SK-N-SH treated with all-trans-retinoic acid at 6 μM for 48 hours (cell line): Measurements from ENCODE around the gene CCRL2.

ENCODE experiments used
- ARNTL ChIP-seq: fragments of 450-650 bp; formaldehyde crosslinking; IDR thresholded peaks from 2 replicates; pipeline ENCODE4 v1.5.0; 2020; ENCODE audit warnings: low read depth, mild to moderate bottlenecking, moderate library complexity, borderline replicate concordance
- BACH2 ChIP-seq: fragments of 250-450 bp; sonication (Bioruptor Pico); IDR thresholded peaks from 2 replicates; pipeline ENCODE4 v1.9.0; 2021; ENCODE audit warnings: mild to moderate bottlenecking, borderline replicate concordance
- CREB5 ChIP-seq: fragments of 250-450 bp; sonication (Bioruptor Pico); IDR thresholded peaks from 2 replicates; pipeline ENCODE4 v1.5.1; 2020; ENCODE audit warnings: low read depth, mild to moderate bottlenecking, moderate library complexity
- ESRRG ChIP-seq: fragments of 250-450 bp; sonication (Bioruptor Pico); IDR thresholded peaks from 2 replicates; pipeline ENCODE4 v1.6.1; 2021; ENCODE audit warnings: mild to moderate bottlenecking
- PPARA ChIP-seq: fragments of 250-450 bp; sonication (Bioruptor Pico); IDR thresholded peaks from 2 replicates; pipeline ENCODE4 v1.5.0; 2020; ENCODE audit warnings: mild to moderate bottlenecking, borderline replicate concordance
- SNAI2 ChIP-seq: fragments of 250-450 bp; sonication (Bioruptor Pico); IDR thresholded peaks from 2 replicates; pipeline ENCODE4 v1.5.0; 2020; ENCODE audit warnings: mild to moderate bottlenecking, moderate library complexity
- ZFP30 ChIP-seq: fragments of 450-650 bp; formaldehyde crosslinking; IDR thresholded peaks from 2 replicates; pipeline ENCODE4 v1.5.0; 2022; ENCODE audit warnings: mild to moderate bottlenecking, moderate library complexity
- ZNF565 ChIP-seq: fragments of 450-650 bp; formaldehyde crosslinking; conservative IDR thresholded peaks from 2 replicates; pipeline ENCODE4 v1.5.0; 2020; ENCODE audit warnings: low read depth, mild to moderate bottlenecking, moderate library complexity
- ZNF70 ChIP-seq: fragments of 450-650 bp; formaldehyde crosslinking; IDR thresholded peaks from 2 replicates; pipeline ENCODE4 v1.5.0; 2020; ENCODE audit warnings: mild to moderate bottlenecking, moderate library complexity
- TF ChIP-seq, protein P1 (sequence below): fragments of 250-450 bp; sonication (Bioruptor Pico); IDR thresholded peaks from 2 replicates; pipeline ENCODE4 v1.8.0; 2021; ENCODE audit warnings: low read depth, mild to moderate bottlenecking, moderate library complexity, borderline replicate concordance
- TF ChIP-seq, protein P2 (sequence below): fragments of 250-450 bp; sonication (Bioruptor Pico); IDR thresholded peaks from 2 replicates; pipeline ENCODE4 v1.8.0; 2020; ENCODE audit warnings: mild to moderate bottlenecking, moderate library complexity, borderline replicate concordance
- TF ChIP-seq, protein P3 (sequence below): fragments of 250-450 bp; sonication (Bioruptor Pico); IDR thresholded peaks from 2 replicates; pipeline ENCODE4 v1.5.0; 2020; ENCODE audit warnings: mild to moderate bottlenecking, moderate library complexity
- TF ChIP-seq, protein P4 (sequence below): fragments of 250-450 bp; sonication (Bioruptor Pico); IDR thresholded peaks from 2 replicates; pipeline ENCODE4 v1.5.1; 2021; ENCODE audit warnings: mild to moderate bottlenecking, moderate library complexity

DNA sequence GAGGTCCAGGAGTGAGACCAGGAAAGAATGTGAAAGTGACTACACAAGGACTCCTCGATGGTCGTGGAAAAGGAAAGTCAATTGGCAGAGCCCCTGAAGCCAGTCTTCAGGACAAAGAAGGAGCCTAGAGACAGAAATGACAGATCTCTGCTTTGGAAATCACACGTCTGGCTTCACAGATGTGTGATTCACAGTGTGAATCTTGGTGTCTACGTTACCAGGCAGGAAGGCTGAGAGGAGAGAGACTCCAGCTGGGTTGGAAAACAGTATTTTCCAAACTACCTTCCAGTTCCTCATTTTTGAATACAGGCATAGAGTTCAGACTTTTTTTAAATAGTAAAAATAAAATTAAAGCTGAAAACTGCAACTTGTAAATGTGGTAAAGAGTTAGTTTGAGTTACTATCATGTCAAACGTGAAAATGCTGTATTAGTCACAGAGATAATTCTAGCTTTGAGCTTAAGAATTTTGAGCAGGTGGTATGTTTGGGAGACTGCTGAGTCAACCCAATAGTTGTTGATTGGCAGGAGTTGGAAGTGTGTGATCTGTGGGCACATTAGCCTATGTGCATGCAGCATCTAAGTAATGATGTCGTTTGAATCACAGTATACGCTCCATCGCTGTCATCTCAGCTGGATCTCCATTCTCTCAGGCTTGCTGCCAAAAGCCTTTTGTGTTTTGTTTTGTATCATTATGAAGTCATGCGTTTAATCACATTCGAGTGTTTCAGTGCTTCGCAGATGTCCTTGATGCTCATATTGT, 47.1 kb upstream of the CCRL2 start:
- TF ChIP-seq, protein P1, sequence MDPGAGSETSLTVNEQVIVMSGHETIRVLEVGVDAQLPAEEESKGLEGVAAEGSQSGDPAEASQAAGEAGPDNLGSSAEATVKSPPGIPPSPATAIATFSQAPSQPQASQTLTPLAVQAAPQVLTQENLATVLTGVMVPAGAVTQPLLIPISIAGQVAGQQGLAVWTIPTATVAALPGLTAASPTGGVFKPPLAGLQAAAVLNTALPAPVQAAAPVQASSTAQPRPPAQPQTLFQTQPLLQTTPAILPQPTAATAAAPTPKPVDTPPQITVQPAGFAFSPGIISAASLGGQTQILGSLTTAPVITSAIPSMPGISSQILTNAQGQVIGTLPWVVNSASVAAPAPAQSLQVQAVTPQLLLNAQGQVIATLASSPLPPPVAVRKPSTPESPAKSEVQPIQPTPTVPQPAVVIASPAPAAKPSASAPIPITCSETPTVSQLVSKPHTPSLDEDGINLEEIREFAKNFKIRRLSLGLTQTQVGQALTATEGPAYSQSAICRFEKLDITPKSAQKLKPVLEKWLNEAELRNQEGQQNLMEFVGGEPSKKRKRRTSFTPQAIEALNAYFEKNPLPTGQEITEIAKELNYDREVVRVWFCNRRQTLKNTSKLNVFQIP (CRISPR knock-in tag) = no peak
- TF ChIP-seq, protein P2, sequence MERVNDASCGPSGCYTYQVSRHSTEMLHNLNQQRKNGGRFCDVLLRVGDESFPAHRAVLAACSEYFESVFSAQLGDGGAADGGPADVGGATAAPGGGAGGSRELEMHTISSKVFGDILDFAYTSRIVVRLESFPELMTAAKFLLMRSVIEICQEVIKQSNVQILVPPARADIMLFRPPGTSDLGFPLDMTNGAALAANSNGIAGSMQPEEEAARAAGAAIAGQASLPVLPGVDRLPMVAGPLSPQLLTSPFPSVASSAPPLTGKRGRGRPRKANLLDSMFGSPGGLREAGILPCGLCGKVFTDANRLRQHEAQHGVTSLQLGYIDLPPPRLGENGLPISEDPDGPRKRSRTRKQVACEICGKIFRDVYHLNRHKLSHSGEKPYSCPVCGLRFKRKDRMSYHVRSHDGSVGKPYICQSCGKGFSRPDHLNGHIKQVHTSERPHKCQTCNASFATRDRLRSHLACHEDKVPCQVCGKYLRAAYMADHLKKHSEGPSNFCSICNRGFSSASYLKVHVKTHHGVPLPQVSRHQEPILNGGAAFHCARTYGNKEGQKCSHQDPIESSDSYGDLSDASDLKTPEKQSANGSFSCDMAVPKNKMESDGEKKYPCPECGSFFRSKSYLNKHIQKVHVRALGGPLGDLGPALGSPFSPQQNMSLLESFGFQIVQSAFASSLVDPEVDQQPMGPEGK (CRISPR knock-in tag) = no peak
- TF ChIP-seq SNAI2 (CRISPR knock-in tag) (no peak), CREB5 (CRISPR knock-in tag) (no peak), ZNF70 (CRISPR knock-in tag) (no peak), ZFP30 (CRISPR knock-in tag) (no peak), ZNF565 (no peak), BACH2 (CRISPR knock-in tag) (no peak), ESRRG (CRISPR knock-in tag) (no peak), ARNTL (CRISPR knock-in tag) (no peak), PPARA (CRISPR knock-in tag) (no peak)
- TF ChIP-seq, protein P3, sequence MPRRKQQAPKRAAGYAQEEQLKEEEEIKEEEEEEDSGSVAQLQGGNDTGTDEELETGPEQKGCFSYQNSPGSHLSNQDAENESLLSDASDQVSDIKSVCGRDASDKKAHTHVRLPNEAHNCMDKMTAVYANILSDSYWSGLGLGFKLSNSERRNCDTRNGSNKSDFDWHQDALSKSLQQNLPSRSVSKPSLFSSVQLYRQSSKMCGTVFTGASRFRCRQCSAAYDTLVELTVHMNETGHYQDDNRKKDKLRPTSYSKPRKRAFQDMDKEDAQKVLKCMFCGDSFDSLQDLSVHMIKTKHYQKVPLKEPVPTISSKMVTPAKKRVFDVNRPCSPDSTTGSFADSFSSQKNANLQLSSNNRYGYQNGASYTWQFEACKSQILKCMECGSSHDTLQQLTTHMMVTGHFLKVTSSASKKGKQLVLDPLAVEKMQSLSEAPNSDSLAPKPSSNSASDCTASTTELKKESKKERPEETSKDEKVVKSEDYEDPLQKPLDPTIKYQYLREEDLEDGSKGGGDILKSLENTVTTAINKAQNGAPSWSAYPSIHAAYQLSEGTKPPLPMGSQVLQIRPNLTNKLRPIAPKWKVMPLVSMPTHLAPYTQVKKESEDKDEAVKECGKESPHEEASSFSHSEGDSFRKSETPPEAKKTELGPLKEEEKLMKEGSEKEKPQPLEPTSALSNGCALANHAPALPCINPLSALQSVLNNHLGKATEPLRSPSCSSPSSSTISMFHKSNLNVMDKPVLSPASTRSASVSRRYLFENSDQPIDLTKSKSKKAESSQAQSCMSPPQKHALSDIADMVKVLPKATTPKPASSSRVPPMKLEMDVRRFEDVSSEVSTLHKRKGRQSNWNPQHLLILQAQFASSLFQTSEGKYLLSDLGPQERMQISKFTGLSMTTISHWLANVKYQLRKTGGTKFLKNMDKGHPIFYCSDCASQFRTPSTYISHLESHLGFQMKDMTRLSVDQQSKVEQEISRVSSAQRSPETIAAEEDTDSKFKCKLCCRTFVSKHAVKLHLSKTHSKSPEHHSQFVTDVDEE (CRISPR knock-in tag) = no peak
- TF ChIP-seq, protein P4, sequence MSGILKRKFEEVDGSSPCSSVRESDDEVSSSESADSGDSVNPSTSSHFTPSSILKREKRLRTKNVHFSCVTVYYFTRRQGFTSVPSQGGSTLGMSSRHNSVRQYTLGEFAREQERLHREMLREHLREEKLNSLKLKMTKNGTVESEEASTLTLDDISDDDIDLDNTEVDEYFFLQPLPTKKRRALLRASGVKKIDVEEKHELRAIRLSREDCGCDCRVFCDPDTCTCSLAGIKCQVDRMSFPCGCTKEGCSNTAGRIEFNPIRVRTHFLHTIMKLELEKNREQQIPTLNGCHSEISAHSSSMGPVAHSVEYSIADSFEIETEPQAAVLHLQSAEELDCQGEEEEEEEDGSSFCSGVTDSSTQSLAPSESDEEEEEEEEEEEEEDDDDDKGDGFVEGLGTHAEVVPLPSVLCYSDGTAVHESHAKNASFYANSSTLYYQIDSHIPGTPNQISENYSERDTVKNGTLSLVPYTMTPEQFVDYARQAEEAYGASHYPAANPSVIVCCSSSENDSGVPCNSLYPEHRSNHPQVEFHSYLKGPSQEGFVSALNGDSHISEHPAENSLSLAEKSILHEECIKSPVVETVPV (CRISPR knock-in tag) = no peak
